ENCODE data around the gene SCAF4.

SCAF4 gene

GRCh38 chr21:31713973-31714740, 17.8 kb downstream of the SCAF4 start:
- in situ Hi-C loops (cut with MboI; ENCODE audit: low sequenced_read_pairs): no loop called here

- in situ Hi-C loops (cut with MboI; ENCODE audit: low sequenced_read_pairs): no loop called here
Observed at GRCh38 chr21:31713115-31713514, 18.8 kb downstream of the SCAF4 start.

DNA sequence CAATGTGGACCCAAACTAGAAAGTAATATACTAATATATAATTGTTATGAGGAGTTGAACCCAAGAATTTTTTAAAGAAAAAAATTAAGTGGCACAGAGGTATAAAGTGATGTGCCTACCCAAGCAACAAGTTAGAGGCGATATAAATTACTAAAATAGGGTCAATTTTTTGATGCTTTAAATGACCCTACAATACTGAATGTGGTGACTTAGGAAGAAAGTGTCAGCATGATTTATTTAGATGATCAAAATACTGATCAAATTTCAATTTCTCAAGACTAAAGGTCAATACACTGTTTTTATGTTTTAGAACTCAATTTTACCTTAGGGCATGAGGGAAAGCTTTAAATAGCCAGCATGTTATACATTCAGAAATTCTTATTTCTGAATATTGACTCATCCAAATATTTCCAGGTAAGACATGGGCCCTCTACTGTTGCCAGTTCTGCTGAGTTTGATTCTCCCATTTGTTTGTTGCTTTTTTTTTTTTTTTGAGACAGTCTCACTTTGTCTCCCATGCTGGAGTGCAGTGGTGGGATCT, 20.1 kb downstream of the SCAF4 start:
- in situ Hi-C loops (cut with MboI; ENCODE audit: low sequenced_read_pairs): no loop called here

DNA sequence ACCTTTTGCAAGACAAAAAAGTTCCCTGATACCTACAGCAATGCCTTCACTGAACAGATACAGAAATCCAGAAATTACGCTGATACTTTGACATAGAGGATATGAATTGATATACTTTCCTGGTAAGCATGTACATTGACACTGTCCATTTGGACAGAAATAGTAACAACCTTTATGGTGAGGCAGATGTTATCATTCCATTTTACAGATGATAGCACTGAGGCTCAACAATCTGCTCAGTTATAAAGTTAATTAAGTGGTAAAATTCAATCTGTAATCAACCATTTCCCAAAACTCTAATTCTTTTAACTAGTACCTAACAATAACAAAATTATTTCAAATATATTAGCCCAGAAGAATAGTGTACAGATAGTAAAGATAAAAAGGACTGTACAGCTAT, 20.6 kb downstream of the SCAF4 start:
- in situ Hi-C loops (cut with MboI; ENCODE audit: low sequenced_read_pairs): no loop called here

GRCh38 chr21:31710586-31710985, 21.3 kb downstream of the SCAF4 start:
- in situ Hi-C loops (cut with MboI; ENCODE audit: low sequenced_read_pairs): no loop called here

GRCh38 chr21:31708541-31708940, 23.4 kb downstream of the SCAF4 start:
- in situ Hi-C loops (cut with MboI; ENCODE audit: low sequenced_read_pairs): no loop called here

- in situ Hi-C loops (cut with MboI; ENCODE audit: low sequenced_read_pairs): no loop called here
Observed at GRCh38 chr21:31707499-31707898, 24.4 kb downstream of the SCAF4 start.

- in situ Hi-C loops (cut with MboI; ENCODE audit: low sequenced_read_pairs): no loop called here
Observed at GRCh38 chr21:31706562-31706961, 25.4 kb downstream of the SCAF4 start.

DNA sequence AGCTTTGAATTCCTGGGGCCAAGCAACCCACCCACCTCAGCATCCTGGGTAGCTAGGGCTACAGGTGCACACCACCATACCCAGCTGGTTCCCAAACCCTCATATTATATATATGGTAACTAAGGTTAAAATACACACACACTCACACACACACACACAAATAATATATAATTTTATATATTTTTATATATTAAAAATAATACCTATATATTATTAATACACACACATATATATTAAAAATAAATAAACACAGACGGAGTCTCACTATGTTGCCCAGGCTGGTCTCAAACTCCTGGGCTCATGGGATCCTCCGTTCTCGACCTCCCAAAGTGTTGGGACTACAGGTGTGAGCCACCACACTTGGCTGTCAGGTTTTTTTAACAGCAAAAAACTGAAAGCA, 31.9 kb downstream of the SCAF4 start:
- in situ Hi-C loops (cut with MboI; ENCODE audit: low sequenced_read_pairs): no loop called here

DNA sequence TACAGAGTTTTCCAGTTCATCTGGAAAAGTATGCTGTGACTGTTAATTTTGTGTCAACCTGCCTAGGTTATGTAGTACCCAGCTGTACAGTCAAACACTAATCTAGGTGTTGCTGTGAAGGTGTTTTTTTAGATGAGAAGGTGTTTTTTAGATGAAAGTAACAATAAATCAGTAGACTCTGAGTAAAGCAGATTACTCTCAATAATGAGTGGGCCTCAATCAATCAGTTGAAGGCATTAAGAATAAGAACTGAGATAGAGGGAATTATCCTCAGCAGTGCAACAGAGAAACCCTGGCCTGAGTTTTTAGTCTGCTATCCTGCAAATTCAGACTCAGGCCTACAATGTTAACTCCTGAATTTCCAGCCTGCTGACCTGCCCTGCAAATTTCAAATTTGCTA, 33.5 kb downstream of the SCAF4 start:
- in situ Hi-C loops (cut with MboI; ENCODE audit: low sequenced_read_pairs): no loop called here

DNA sequence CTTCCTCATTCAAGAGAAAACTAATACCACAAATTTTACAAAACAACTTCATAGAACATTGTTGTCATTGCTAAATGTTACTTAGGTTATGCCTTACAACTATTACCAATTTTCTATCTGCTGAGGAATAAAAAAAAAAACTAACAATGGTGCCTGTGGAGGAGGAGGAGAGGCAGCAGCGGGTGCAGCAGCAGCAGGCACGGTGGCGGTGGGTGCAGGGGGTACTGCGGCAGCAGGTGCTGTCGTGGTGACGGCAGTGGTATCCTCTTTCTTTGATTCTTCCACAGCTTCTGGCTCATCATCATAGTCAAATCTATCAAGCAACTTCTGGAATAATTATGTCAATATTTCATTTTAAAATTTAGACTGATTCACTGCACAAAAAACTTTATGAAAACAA, 35.5 kb downstream of the SCAF4 start:
- in situ Hi-C loops (cut with MboI; ENCODE audit: low sequenced_read_pairs): no loop called here

DNA sequence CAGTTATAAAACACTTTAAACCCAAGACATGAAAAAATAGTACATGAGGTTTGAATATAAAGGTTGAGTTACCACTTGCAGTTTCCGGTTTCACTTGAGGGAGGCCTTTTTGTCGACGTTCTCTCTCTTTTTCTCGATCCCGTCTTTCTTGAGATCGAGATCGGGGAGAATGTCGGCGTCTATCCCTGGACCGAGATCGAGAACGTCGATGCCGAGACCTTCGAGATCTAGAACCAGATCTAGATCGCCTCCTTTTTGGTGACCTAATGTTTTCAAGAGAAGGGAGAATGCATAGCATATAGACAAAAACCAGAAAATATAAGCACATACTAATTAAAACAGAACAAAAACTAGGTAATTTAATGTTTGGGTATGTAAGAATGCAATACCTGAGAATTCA, 38.7 kb downstream of the SCAF4 start:
- in situ Hi-C loops (cut with MboI; ENCODE audit: low sequenced_read_pairs): no loop called here

- in situ Hi-C loops (cut with MboI; ENCODE audit: low sequenced_read_pairs): no loop called here
Observed at GRCh38 chr21:31688603-31689368, 43.1 kb downstream of the SCAF4 start.

GRCh38 chr21:31687108-31687507, 44.8 kb downstream of the SCAF4 start:
- in situ Hi-C loops (cut with MboI; ENCODE audit: low sequenced_read_pairs): no loop called here

DNA sequence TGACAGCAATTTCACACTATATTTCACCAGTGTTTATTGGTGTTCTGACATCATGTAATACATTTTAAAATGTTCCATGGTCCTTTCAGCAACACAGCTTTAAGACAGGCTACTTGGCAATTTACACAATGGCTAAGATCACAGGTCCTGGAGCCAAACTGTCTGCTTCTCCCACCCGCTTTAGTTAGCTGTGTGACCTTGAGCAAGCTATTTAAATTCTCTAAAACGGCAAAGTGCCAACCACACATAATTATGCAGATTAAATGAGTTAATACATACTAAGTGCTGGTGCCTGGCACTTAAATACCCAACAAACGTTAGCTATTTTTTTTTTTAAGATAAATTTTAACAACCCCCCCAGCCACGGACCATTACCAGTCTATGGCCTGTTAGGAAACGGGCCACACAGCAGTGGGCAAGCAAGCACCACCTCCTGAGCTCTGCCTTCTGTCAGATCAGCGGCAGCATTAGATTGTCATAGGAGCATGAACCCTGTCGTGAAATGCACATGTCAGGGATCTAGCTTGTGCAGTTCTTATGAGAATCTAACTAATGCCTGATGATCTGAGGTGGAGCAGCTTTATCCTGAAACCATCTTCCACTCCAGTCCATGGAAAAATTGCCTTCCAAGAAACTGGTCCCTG, 45.5 kb downstream of the SCAF4 start:
- in situ Hi-C loops (cut with MboI; ENCODE audit: low sequenced_read_pairs): no loop called here

GRCh38 chr21:31684918-31685317, 47.0 kb downstream of the SCAF4 start:
- in situ Hi-C loops (cut with MboI; ENCODE audit: low sequenced_read_pairs): no loop called here

GRCh38 chr21:31683029-31683428, 48.9 kb downstream of the SCAF4 start:
- in situ Hi-C loops (cut with MboI; ENCODE audit: low sequenced_read_pairs): no loop called here

DNA sequence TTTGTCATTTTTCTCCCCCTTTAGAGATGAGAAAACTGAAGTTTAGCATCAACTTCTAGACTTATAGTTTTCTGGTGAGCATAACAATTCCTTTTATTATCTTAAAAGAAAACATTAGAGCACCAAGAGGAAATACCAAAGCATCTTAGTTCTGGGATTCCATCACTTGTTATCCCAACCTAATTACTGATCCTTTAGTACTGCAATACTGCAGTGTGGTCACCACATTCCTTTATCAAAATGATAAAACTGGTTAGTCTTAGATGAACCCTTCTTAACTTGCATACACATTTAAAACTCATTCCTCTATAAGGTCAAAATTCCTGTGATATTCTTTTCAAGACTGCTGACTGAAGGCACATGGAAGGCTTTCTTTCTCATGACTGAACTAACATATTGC, 49.3 kb downstream of the SCAF4 start:
- in situ Hi-C loops (cut with MboI; ENCODE audit: low sequenced_read_pairs): no loop called here

GRCh38 chr21:31678478-31678877, 53.4 kb downstream of the SCAF4 start:
- in situ Hi-C loops (cut with MboI; ENCODE audit: low sequenced_read_pairs): no loop called here

DNA sequence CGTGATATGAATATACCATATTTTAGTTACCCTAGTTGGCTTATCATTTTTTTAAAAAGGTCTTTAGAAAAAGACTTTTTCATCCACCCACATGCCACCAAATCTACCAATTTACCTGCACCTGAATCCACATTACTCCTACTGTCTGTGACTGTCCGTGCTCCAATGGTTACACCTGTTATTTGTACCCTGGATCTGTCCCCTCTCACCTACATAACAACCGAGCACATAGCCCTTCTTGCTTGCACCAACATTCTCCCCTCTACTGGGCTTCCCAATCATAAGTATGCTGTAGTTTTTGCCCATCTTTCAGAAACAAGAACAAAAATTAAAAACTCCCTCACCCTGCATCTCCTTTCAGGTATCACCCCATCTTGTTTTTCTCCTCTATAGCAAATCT, 54.9 kb downstream of the SCAF4 start:
- in situ Hi-C loops (cut with MboI; ENCODE audit: low sequenced_read_pairs): no loop called here

- in situ Hi-C loops (cut with MboI; ENCODE audit: low sequenced_read_pairs): no loop called here
Observed at GRCh38 chr21:31675960-31676359, 56.0 kb downstream of the SCAF4 start.

DNA sequence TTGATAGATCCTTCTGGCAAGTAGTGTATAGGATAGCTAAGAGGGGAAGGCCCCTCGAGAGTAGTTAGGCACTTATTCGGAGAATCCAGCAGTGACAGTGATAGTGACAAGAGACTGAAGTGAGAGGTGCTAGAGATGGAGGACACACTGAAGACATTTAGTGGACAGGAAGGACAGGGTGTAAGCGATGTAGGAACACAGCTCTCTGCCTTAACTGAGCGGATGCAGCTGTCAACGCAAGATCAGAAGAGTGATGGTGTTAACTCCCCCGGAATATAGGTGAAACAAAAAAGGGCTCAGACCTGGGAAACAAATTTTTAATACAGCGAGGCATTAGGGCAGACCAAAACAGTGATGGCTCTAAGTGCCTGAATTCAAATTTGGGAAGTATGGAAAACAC, 56.6 kb downstream of the SCAF4 start:
- in situ Hi-C loops (cut with MboI; ENCODE audit: low sequenced_read_pairs): no loop called here

Measured in HL-60/S4 (cell line).